Nephron progenitor cell (in vitro differentiated cells): ENCODE measurements around the gene E2F3.
A peak's percentile ranks its signal among the peaks of the same experiment; 100 is the strongest.

ENCODE experiments used
- DNase-seq: peaks from one replicate; pipeline ENCODE4 v3.0.0; 2021
- H3K27ac Mint-ChIP-seq: 2 replicates; pipeline ENCODE4 v1.8.0; 2021; ENCODE audit warnings: mild to moderate bottlenecking, moderate library complexity, mixed read lengths
- H3K27me3 Mint-ChIP-seq: 2 replicates; pipeline ENCODE4 v1.8.0; 2021; ENCODE audit warnings: mild to moderate bottlenecking, low read depth, mixed read lengths; ENCODE audit not compliant: poor library complexity
- H3K36me3 Mint-ChIP-seq: 2 replicates; pipeline ENCODE4 v1.8.0; 2021; ENCODE audit warnings: low read depth, mixed read lengths
- H3K4me1 Mint-ChIP-seq: 2 replicates; pipeline ENCODE4 v1.8.0; 2021; ENCODE audit warnings: mixed read lengths
- H3K4me3 Mint-ChIP-seq: 2 replicates; pipeline ENCODE4 v1.8.0; 2021; ENCODE audit warnings: mild to moderate bottlenecking, moderate library complexity, mixed read lengths
- H3K9me3 Mint-ChIP-seq: 2 replicates; pipeline ENCODE4 v1.8.0; 2021; ENCODE audit warnings: mild to moderate bottlenecking, moderate library complexity, mixed read lengths
- TF ChIP-seq, protein P1 (sequence below): fragments of 200-600 bp; sonication (generic); IDR thresholded peaks from 2 replicates; pipeline ENCODE4 v1.5.0; 2021; ENCODE audit warnings: antibody characterized with exemption

Gene E2F3

DNA sequence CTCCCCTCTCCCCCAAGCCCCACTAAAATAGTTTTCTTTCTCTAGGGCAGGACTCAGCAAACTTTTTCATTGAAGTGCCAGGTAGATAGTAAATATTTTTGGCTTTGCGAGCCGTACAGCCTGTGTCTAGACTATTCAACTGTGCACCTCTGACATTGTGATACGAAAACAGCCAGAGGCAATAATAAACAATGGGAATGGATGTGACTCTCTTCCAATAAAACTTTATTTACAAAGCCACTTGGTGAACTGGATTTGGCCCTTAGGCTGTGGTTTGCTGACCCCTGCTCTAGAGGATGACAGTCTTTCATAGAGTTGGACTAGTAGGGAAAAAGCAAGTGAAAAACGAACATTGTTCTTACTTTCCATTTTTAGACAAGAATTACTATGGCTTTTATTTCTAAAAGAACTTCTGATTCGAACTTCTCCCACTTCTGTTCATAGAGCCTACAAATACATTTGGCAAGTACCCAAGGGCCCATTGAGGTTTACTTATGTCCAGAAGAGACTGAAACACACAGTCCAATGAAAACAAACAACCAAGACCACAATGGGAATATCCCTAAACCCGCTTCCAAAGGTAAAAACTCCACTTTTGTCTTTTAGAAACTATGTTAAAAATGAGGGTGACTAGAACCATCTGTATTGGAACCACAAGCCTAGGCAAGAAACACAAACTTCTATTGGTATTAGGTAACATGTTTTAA, 86.1 kb downstream of the E2F3 start:
- no peaks in the 10 kb centered on the region for H3K4me1 Mint-ChIP-seq
- H3K27ac Mint-ChIP-seq = peak overlapping the region; percentile 5
- no peak overlapping the region for H3K4me3 Mint-ChIP-seq
- H3K36me3 Mint-ChIP-seq = peaks cover 98% of the 10 kb centered on the region
- peaks cover 2% of the 10 kb centered on the region for H3K27me3 Mint-ChIP-seq
- no peak for DNase-seq
- H3K9me3 Mint-ChIP-seq = no peaks in the 10 kb centered on the region
- TF ChIP-seq, protein P1, sequence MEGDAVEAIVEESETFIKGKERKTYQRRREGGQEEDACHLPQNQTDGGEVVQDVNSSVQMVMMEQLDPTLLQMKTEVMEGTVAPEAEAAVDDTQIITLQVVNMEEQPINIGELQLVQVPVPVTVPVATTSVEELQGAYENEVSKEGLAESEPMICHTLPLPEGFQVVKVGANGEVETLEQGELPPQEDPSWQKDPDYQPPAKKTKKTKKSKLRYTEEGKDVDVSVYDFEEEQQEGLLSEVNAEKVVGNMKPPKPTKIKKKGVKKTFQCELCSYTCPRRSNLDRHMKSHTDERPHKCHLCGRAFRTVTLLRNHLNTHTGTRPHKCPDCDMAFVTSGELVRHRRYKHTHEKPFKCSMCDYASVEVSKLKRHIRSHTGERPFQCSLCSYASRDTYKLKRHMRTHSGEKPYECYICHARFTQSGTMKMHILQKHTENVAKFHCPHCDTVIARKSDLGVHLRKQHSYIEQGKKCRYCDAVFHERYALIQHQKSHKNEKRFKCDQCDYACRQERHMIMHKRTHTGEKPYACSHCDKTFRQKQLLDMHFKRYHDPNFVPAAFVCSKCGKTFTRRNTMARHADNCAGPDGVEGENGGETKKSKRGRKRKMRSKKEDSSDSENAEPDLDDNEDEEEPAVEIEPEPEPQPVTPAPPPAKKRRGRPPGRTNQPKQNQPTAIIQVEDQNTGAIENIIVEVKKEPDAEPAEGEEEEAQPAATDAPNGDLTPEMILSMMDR = no peak

DNA sequence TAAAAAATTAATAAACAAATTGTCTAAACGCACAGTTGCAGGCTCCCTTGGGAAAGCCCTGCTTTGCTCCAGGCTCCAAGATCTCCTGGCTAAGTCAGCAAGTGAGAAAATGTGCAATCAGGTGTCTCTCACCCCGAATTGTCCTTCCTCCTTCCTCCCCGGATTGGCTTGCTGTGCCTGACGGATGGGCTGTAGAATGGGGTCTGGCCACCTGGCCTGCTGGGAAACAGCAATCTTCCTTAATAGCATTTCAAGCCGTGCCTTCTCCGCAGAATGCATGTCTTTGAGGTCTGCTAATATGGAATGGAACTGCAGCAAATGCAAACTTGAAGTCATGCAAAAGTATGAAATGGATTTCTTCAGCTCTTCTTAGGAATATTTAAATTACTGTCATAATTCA, 88.9 kb downstream of the E2F3 start:
- Mint-ChIP-seq H3K36me3 (peaks cover 75% of the 10 kb centered on the region), H3K4me1 (no peaks in the 10 kb centered on the region), H3K4me3 (no peak overlapping the region), H3K27me3 (peaks cover 2% of the 10 kb centered on the region), H3K27ac (peak overlapping the region; percentile 94), H3K9me3 (no peaks in the 10 kb centered on the region)
- TF ChIP-seq, protein P1 = no peak
- DNase-seq = no peak

DNA sequence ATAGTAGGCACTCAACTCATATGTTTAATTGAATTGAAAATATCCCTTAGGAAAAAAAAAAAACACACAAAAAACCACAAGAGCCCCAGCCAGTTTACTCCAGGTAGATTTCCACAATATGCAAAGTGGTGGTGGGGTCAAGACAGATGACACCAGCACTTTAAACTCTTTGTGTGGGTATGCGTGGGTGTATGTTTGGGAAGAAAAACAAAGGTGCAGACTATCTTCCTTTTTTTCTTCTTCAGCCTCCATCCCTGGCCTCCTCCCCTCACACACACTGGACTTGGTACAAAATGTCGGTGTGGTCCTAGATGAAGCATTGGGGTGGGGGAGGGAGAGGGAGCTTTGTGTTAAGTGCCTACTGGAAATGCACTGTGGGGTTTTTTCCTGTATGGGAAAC, 90.4 kb downstream of the E2F3 start:
- peaks cover 60% of the 10 kb centered on the region for H3K36me3 Mint-ChIP-seq
- no peak for DNase-seq
- no peak overlapping the region for H3K27ac Mint-ChIP-seq
- peaks cover 2% of the 10 kb centered on the region for H3K27me3 Mint-ChIP-seq
- no peaks in the 10 kb centered on the region for H3K4me1 Mint-ChIP-seq
- TF ChIP-seq, protein P1 = no peak
- H3K9me3 Mint-ChIP-seq = no peaks in the 10 kb centered on the region
- H3K4me3 Mint-ChIP-seq = no peak overlapping the region

DNA sequence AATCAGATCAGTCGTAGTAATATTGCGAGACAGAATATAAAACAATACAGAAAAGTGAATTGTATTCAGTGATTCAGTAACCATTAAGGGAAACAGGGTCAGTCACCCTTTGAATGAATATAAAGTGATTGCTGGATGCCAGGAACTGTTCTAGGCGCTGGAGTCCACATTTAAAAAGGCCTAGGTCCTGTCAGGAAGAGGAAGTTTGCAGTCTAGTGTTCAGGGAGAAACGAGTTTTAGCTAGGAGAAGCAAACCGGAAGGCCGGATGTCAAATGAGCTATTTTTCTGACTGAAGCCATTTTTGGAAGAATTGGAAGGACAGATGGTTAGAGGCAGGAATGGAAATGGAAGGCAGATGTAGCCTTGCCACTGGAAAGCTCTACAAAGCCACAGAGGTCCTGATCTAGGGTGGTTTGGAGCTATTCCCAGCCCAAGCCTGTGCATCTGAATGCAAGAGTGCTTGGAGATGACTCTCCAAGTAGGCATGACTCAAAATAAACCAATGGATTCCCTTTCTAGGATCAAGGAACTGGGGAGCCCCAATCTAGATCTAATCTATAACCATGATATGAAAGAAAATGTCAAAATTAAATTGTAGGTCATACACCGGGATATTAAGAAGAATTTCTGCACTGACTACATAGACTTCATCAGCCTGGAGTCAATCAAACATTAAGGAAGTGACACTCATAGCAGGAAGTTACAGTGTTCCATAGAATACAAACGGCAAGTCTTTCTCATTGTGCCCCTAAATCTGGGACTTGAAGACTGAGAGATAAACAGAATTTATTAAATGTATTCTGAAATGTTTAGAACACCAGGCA, 95.7 kb downstream of the E2F3 start:
- TF ChIP-seq, protein P1 = no peak
- DNase-seq = no peak
- H3K4me3 Mint-ChIP-seq = no peak overlapping the region
- H3K27me3 Mint-ChIP-seq = no peaks in the 10 kb centered on the region
- peaks cover 7% of the 10 kb centered on the region for H3K36me3 Mint-ChIP-seq
- no peaks in the 10 kb centered on the region for H3K4me1 Mint-ChIP-seq
- peaks cover 9% of the 10 kb centered on the region for H3K9me3 Mint-ChIP-seq
- H3K27ac Mint-ChIP-seq = no peak overlapping the region

DNA sequence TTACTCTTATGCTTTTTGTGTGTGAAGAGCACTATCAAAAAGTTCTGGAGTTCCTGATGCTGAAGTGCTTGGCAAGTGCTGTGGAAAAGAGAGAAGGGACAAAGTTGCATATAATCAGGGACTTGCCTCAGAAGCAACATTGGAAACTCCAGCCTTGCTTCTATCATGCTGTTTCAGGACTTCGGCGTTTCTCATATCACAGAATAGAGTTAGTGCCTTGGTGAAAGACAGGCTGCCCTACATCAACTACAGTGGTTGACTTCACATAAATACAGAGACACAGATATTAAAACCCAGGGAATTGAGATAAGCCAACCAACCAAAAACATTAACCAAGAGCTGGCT, 96.3 kb downstream of the E2F3 start:
- TF ChIP-seq, protein P1 = no peak
- no peaks in the 10 kb centered on the region for H3K4me1 Mint-ChIP-seq
- peaks cover 3% of the 10 kb centered on the region for H3K36me3 Mint-ChIP-seq
- peaks cover 14% of the 10 kb centered on the region for H3K9me3 Mint-ChIP-seq
- no peaks in the 10 kb centered on the region for H3K27me3 Mint-ChIP-seq
- H3K4me3 Mint-ChIP-seq = no peak overlapping the region
- no peak overlapping the region for H3K27ac Mint-ChIP-seq
- DNase-seq = no peak
